ENCODE data around the gene SECTM1.

DNA sequence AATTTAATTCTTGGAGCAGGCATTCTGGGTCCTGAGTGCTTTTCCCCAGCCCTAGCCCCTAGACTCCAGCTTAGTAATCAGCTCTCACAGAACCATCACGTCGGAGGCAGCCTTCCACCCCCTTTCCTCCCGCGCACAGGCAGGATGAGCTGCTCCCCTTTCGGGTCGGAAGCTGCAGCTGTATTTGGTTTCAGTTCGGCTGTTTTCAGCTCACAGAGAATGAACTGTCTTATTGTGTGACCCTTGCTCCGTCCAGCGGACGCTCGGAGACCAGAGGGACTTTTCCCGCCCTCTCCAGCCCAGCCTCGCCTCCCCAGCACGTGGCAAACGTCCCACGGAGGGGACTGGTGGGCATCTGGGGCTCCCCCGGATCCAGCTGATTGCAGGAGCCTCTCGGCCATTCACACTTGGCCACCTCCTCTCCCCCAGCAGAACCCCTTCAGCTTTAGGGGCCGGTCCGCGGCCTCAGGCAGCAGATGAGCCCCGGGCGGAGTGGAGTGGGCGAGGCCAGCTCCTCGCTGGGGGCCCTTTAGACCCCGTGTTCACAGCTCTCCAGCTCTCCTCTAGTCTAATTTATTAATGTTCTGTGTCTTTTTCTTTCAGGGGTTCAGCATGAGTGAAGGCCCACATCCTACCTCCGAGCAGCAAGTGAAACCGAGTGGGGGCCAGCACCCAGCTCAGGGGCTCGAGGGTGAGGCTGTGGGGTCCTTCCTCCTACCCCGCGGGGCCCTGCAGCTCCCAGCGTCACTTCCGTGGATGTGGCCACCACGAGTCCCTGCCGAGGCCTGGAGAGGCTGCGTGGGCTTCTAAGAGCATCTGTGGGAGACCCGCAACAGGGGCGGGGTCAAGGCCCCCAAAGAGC lies 37.1 kb upstream of the SECTM1 start:
- TF ChIP-seq POLR2AphosphoS5 (IDR thresholded peaks at IDR 0.05; ENCODE audit: low read depth) (no peak), NANOG (IDR thresholded peaks at IDR 0.05; ENCODE audit: borderline replicate concordance) (no peak), JUNB (IDR thresholded peaks at IDR 0.05; ENCODE audit: unreplicated experiment) (no peak)
- TF ChIP-seq, protein P1, sequence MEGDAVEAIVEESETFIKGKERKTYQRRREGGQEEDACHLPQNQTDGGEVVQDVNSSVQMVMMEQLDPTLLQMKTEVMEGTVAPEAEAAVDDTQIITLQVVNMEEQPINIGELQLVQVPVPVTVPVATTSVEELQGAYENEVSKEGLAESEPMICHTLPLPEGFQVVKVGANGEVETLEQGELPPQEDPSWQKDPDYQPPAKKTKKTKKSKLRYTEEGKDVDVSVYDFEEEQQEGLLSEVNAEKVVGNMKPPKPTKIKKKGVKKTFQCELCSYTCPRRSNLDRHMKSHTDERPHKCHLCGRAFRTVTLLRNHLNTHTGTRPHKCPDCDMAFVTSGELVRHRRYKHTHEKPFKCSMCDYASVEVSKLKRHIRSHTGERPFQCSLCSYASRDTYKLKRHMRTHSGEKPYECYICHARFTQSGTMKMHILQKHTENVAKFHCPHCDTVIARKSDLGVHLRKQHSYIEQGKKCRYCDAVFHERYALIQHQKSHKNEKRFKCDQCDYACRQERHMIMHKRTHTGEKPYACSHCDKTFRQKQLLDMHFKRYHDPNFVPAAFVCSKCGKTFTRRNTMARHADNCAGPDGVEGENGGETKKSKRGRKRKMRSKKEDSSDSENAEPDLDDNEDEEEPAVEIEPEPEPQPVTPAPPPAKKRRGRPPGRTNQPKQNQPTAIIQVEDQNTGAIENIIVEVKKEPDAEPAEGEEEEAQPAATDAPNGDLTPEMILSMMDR (conservative IDR thresholded peaks at IDR 0.05; ENCODE audit: low read depth in 2 of 2): no peak
- TF ChIP-seq, protein P2, sequence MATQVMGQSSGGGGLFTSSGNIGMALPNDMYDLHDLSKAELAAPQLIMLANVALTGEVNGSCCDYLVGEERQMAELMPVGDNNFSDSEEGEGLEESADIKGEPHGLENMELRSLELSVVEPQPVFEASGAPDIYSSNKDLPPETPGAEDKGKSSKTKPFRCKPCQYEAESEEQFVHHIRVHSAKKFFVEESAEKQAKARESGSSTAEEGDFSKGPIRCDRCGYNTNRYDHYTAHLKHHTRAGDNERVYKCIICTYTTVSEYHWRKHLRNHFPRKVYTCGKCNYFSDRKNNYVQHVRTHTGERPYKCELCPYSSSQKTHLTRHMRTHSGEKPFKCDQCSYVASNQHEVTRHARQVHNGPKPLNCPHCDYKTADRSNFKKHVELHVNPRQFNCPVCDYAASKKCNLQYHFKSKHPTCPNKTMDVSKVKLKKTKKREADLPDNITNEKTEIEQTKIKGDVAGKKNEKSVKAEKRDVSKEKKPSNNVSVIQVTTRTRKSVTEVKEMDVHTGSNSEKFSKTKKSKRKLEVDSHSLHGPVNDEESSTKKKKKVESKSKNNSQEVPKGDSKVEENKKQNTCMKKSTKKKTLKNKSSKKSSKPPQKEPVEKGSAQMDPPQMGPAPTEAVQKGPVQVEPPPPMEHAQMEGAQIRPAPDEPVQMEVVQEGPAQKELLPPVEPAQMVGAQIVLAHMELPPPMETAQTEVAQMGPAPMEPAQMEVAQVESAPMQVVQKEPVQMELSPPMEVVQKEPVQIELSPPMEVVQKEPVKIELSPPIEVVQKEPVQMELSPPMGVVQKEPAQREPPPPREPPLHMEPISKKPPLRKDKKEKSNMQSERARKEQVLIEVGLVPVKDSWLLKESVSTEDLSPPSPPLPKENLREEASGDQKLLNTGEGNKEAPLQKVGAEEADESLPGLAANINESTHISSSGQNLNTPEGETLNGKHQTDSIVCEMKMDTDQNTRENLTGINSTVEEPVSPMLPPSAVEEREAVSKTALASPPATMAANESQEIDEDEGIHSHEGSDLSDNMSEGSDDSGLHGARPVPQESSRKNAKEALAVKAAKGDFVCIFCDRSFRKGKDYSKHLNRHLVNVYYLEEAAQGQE (IDR thresholded peaks at IDR 0.05; ENCODE audit: unreplicated experiment): no peak
